ENCODE measurements around the gene CYSLTR2.

CYSLTR2 gene, protein sequence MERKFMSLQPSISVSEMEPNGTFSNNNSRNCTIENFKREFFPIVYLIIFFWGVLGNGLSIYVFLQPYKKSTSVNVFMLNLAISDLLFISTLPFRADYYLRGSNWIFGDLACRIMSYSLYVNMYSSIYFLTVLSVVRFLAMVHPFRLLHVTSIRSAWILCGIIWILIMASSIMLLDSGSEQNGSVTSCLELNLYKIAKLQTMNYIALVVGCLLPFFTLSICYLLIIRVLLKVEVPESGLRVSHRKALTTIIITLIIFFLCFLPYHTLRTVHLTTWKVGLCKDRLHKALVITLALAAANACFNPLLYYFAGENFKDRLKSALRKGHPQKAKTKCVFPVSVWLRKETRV

GRCh38 chr13:48653472-48653939 is at the start of gene CYSLTR2:
CYSLTR2 (plus strand) TSS chr13:48653929; CDS start chr13:48706818, 52,889 bp downstream.
- DNase-seq, result peak; percentile 14

DNA sequence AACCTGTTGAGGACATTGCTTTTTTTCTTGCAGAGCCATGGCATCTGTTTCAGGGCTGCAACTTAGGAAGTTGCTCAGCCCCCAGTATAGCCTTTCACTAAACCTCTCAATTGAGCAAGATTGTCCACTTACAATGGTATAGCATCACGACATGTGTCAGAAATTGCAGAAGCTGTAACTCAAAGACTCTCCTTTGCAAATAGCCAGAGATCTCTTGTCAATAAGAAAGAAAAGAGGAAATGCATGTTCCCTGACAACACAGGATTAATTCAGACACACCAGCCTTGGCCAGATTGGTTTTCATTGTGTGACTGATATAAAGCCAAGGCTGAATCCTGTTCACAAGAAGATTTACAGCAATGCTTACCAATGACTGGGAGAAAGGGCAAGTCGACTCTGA is 38.7 kb upstream of the CYSLTR2 start:
- no peak for DNase-seq

DNA sequence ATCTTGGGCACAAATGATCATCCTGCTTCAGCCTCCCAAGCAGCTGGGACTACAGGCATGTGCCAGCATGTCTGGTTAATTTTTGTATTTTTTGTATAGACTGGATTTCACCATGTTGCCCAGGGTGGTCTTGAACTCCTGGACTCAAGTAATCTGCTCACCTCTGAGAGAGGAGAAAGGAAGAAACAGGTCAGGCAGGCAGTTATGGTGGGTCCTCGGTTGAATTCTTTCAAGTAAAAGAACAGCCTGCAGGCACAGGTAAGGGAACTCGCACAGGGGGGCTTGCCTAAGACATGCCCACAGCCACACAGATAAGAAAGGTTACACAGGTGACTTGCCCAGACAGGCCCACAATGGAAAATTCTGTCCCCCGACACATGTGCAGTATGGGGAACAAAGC is 34.8 kb upstream of the CYSLTR2 start:
- no peak for DNase-seq

GRCh38 chr13:48621056-48621455 is 32.7 kb upstream of the CYSLTR2 start:
- no peak for DNase-seq

GRCh38 chr13:48624016-48624415 is 29.7 kb upstream of the CYSLTR2 start:
- no peak for DNase-seq

GRCh38 chr13:48624858-48625257 is 28.9 kb upstream of the CYSLTR2 start:
- DNase-seq, result no peak

DNA sequence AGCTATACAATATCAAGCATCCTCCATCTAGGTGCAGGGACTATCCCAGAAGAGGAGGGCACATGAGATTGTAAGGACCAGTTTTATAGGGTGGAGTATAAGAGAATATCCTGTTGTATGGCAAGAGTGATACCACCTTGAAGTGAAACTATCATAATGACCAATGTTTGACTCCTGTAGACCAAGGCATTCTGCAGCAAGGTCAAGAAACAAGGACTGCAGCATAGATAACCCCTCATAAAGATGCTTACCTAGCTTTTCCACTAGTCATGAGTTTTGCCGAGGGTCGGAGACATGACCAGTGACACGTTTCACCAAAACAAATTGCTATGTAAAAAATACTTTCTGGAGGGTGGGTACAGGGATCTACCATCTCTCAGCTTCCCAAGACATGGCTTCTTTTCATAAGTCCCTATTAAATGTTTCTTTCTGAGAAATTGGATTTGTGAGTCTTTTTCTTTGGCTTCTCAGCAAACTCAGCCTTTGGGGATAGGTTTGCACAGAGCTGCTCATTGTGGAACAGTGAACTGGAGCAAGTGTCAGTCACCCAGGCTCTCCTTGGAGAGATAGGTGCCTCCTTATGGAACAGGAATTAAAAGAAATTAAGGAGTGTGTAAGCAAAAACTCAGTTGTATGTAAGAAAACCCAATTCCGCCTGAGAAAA is 28.2 kb upstream of the CYSLTR2 start:
- no peak for DNase-seq

DNA sequence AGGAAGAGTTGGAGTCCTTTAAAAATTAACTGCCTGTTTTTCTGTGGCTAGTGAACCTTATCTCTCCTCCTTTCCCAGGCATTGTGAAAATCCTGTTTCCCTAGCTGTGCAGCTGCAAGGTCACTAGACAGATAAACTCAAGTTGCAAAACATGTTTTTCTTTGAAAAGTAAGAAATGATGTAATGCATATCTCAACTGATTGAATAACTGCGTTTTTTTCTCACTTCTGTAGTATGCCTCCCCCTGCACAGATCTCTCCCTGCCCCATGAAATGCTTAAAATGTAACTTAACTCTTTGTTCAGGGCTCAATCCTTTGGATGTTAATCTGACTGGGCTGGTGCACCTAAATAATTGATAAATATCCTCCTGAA is 27.7 kb upstream of the CYSLTR2 start:
- DNase-seq, result no peak

DNA sequence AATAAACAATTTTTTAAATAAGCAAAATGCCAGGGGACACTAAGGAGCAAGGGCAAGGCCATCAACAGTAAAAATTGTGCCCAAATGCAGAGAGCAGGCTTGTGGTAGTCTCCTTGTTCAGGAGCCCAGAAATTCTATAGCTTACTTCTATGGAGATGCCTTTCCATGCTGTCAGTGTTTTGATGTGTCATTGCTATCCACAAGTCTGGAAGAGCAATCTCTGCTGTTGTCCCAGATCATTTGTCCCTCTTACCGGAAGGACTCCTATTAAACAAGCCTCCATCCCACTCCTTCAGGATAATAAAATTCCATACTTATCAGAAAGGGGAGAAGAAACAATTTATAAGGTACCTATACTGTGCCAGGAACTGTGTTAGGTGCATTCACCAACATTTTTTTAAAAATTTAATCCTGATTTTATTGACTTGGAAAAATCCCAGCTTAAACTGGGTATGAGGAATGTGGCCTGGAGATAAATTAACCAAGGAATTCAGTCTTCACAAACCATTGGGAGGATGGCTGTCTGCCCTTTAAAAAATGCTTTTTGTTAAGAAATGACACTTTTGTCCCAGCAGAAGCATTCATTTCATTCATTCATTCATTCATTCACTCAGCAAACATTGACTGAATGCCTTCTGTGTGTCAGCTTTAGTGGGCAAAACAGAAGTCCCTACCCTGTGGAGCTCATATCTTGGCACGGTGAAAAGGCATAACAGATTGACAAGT is 26.8 kb upstream of the CYSLTR2 start:
- no peak for DNase-seq

GRCh38 chr13:48629277-48629676 is 24.5 kb upstream of the CYSLTR2 start:
- DNase-seq, result no peak

GRCh38 chr13:48630291-48630690 is 23.4 kb upstream of the CYSLTR2 start:
- DNase-seq, result no peak

DNA sequence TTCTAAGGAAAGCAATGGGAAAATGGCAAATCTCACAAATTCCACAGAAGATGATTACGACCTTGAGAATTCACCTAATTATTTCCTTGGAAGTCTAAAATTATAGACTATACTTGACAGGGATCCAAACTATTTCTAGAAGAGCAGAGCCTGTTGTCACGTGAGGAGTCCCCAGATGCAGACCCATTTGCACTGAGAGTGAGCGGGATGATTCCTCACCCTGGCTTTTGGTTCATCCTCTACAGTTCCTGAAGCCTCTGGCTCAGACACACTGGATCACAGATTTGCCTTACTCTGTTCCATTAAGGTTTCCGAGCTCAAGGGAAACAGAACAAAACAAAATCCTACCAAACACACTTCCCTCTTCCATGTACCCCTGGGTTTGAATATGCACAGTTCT is 23.0 kb upstream of the CYSLTR2 start:
- DNase-seq, result no peak

- DNase-seq, result no peak
Measured at GRCh38 chr13:48631441-48631840, 22.3 kb upstream of the CYSLTR2 start.

- DNase-seq, result no peak
Measured at GRCh38 chr13:48633700-48634099, 20.0 kb upstream of the CYSLTR2 start.

DNA sequence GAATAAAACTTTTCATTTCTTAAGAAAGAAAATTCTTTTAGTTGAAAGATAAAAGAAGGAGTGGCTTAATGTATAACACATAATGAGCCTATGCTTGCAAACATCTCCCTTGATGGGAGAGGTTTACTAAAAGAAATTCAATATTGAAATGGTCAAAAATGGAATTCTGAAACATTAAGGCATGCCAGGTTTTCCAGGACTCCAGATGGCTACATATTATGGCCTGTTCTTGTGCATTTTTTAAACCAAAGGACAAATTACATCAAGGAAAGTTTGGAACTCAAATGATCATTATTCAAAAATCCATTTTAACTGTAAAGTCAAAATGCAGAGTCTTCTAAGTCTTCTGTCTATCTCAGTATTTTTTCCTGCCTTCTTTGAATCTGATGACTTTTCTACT is 19.1 kb upstream of the CYSLTR2 start:
- no peak for DNase-seq

GRCh38 chr13:48635478-48635877 is 18.3 kb upstream of the CYSLTR2 start:
- no peak for DNase-seq

DNA sequence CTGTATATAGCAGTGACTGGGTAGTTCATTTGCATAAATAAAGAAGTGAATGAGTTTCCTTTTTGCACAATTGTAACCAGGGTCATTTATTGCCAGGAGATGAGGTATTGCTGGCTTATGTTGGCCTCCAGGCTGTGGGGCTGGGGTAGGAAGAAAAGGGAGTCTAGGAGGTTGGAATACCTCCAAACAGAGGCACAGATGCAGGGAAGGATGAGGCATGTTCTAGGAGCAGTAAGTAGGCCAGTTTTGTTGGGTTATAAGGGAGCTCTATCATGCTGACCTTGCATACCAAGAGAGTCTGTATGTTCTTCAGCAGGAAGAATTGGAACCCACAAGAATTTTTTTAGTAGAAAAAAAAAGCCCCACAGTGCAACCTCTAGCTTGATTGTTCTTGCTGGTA is 17.2 kb upstream of the CYSLTR2 start:
- DNase-seq, result no peak

GRCh38 chr13:48637601-48638000 is 16.1 kb upstream of the CYSLTR2 start:
- no peak for DNase-seq

DNA sequence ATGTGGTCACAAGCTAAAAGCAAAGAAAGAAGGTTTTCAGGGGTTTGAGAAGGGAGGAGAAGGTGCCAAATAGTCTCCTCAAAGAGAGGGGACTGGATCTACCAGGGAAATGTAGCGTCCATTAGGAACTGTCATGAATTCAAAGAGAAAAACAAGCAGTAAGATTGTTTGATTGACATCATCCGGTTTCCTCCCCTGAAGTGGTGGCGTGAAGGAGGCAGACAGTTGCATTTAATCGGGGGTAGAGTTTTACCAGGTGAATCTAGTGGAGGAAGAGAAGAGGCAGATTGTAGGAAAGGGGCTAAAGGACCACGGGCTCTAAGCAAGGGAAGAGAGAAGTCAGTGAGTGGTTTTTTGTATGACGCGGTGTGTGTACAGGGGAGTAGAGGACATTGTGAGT is 13.0 kb upstream of the CYSLTR2 start:
- no peak for DNase-seq

- no peak for DNase-seq
Measured at GRCh38 chr13:48641404-48641803, 12.3 kb upstream of the CYSLTR2 start.

- no peak for DNase-seq
Measured at GRCh38 chr13:48642061-48642460, 11.7 kb upstream of the CYSLTR2 start.

- DNase-seq, result no peak
Measured at GRCh38 chr13:48643159-48643558, 10.6 kb upstream of the CYSLTR2 start.

- DNase-seq, result no peak
Measured at GRCh38 chr13:48644141-48644540, 9.6 kb upstream of the CYSLTR2 start.

- no peak for DNase-seq
Measured at GRCh38 chr13:48644951-48645350, 8.8 kb upstream of the CYSLTR2 start.

Data from fibroblast of skin of right quadriceps (primary cell).